ENCODE data around the gene SLCO4A1. TPM values are rescaled to one million over a fixed set of nuclear protein-coding genes. Genes with fewer than 3 reads are reported as not detected.
A peak's percentile ranks its signal among the peaks of the same experiment; 100 is the strongest.

SLCO4A1 gene
- total and polyA plus RNA-seq, 2 of the 4 experiments (the other 2 are of a cell fraction): 0.72 to 1.1 TPM

GRCh38 chr20:62675156-62675876 lies 33.0 kb downstream of the SLCO4A1 start:
- no peak overlapping the region for H3K27ac ChIP-seq (ENCODE audit: insufficient read depth, low read length)
- no peak overlapping the region for H3K4me3 ChIP-seq (ENCODE audit: insufficient read depth, low read depth, low read length)
- 47% methylated on average over 7 of the region's 25 CpGs; no CpG with 5 or more reads in 1 of the 2 experiments for WGBS, 2 experiments (ENCODE audit: extremely low coverage in 2 of 2, insufficient read length in 1 of 2)
- peaks cover 5% of the 10 kb centered on the region for H3K9me3 ChIP-seq (ENCODE audit: control insufficient read depth, insufficient read depth, low read length)
- peak overlapping the region; percentile 48 for H2AK9ac ChIP-seq (replicated peaks; ENCODE audit: low read depth, low read length, poor library complexity)
- no peak overlapping the region for H2BK120ac ChIP-seq (ENCODE audit: low read depth, low read length)
- no peak overlapping the region for H3K18ac ChIP-seq (ENCODE audit: low read depth, low read length)
- no peak overlapping the region for H3K9ac ChIP-seq (ENCODE audit: low read depth, low read length)
- H3K27me3 ChIP-seq (ENCODE audit: control insufficient read depth, insufficient read depth, low read length): peaks cover 5% of the 10 kb centered on the region; the same call in 1 of the 2 replicates
- no peak overlapping the region for H2BK20ac ChIP-seq (ENCODE audit: low read depth, low read length)
- no peaks in the 10 kb centered on the region for H3K9me1 ChIP-seq (ENCODE audit: insufficient read depth, low read length)
- in situ Hi-C loops (cut with MboI; ENCODE audit: low sequenced_read_pairs) (loop anchor here (25.0 kb wide), 1 partner anchor 337 kb away; the partner anchor contains the start of gene BHLHE23), intact Hi-C loops (cut with micrococcal nuclease) (no loop called here), dilution Hi-C loops (cut with HindIII; ENCODE audit: low sequenced_read_pairs, unreplicated experiment) (no loop called here)
- POLR2A ChIA-PET (ENCODE audit: unreplicated experiment): no interaction called here
- no peak overlapping the region for H4K91ac ChIP-seq (ENCODE audit: insufficient read depth, low read depth, low read length)
- no peak overlapping the region for H3K4me2 ChIP-seq (ENCODE audit: low read depth, low read length)
- H2BK5ac ChIP-seq (ENCODE audit: low read depth, low read length, poor library complexity, severe bottlenecking): no peak overlapping the region
- H3K23ac ChIP-seq (ENCODE audit: low read depth, low read length): no peak overlapping the region
- no peak overlapping the region for H2BK15ac ChIP-seq (ENCODE audit: low read depth, low read length)
- no peaks in the 10 kb centered on the region for H4K20me1 ChIP-seq (ENCODE audit: insufficient read depth, low read length)
- ATAC-seq (ENCODE audit: low read depth): peak; percentile 63
- peak overlapping the region; percentile 69 for H2AFZ ChIP-seq (replicated peaks; ENCODE audit: low read length, poor library complexity)
- H4K8ac ChIP-seq (ENCODE audit: low read depth in 2 of 2, low read length in 2 of 2): no peak overlapping the region; a peak in 1 of 4 replicates
- H3K4ac ChIP-seq (ENCODE audit: low read depth, low read length): no peak overlapping the region
- peak overlapping the region; percentile 32; the same call in 1 of the 2 replicates for H2AK5ac ChIP-seq (ENCODE audit: low read depth, low read length)
- no peaks in the 10 kb centered on the region for H3K36me3 ChIP-seq (ENCODE audit: control insufficient read depth, insufficient read depth, low read length)
- H4K5ac ChIP-seq (ENCODE audit: low read depth, low read length): no peak overlapping the region
- CTCF ChIA-PET: interaction anchor here (1.3 kb wide), 1 partner anchor 117 kb away, joined by 4 read pairs; no protein-coding TSS in a partner anchor
- DNase-seq: no peak
- H3K56ac ChIP-seq (ENCODE audit: extremely low read depth, insufficient read depth, low read length): no peak overlapping the region
- BruUV-seq (replicated peaks): no TSS peak
- H3K14ac ChIP-seq (replicated peaks; ENCODE audit: low read depth, low read length): 0 out of 2 replicates have a peak overlapping the region, but pooled peaks have one; percentile 52
- no peaks in the 10 kb centered on the region for H3K79me1 ChIP-seq (ENCODE audit: low read depth in 1 of 2, low read length in 2 of 2)
- no peak for TF ChIP-seq FOS (IDR thresholded peaks at IDR 0.05; ENCODE audit: low read depth, low read length)
- TF ChIP-seq BHLHE40 (IDR thresholded peaks at IDR 0.05; ENCODE audit: low read depth, low read length): no peak
- no peak for TF ChIP-seq RFX5 (IDR thresholded peaks at IDR 0.05; ENCODE audit: low read depth, low read length)
- TF ChIP-seq CEBPB (IDR thresholded peaks at IDR 0.05; ENCODE audit: low read depth, low read length): no peak
- peaks cover 3% of the 10 kb centered on the region; the same call in 1 of the 2 replicates for H3K4me1 ChIP-seq (ENCODE audit: control insufficient read depth, insufficient read depth, low read length)

Measured in IMR-90 (cell line).